NAMALWA (cell line): ENCODE data around the gene DDX56.
A peak's percentile ranks its signal among the peaks of the same experiment; 100 is the strongest.
"Not testable (repeated sequence)": the region's sequence is repeated elsewhere in the genome, so short reads cannot be mapped to it uniquely, and the experiment has no call there.

ENCODE experiments used
- DNase-seq: peaks from one replicate; pipeline ENCODE4 v3.0.0-alpha.2; 2015; ENCODE audit warnings: low spot score

The DDX56 gene

GRCh38 chr7:44597181-44597580 is 23.5 kb upstream of the DDX56 start:
- not testable (repeated sequence) for DNase-seq

- no peak for DNase-seq
These were observed 22.4 kb upstream of the DDX56 start for GRCh38 chr7:44595934-44596635.

DNA sequence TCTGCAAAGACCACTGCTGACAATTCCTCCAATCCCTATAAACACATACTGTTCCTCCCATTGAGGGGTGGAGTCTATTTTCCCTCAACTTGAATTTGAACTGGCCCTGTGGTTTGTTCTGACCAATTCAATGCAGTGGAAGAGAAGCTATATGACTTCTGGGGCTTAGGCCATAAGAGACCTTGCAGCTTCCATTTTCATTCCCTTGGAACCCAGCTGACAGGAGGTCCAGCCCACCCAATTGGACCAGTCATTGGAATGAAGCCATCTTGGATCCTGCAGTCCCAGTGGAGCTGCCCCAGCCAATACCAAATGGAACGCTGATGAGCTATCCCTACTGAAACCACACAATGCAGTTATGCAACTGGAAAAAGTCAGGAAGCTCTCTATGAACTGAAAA is 17.2 kb upstream of the DDX56 start:
- DNase-seq = no peak

- peak; percentile 91 for DNase-seq
These were observed 14.4 kb upstream of the DDX56 start for GRCh38 chr7:44587843-44588711.

DNA sequence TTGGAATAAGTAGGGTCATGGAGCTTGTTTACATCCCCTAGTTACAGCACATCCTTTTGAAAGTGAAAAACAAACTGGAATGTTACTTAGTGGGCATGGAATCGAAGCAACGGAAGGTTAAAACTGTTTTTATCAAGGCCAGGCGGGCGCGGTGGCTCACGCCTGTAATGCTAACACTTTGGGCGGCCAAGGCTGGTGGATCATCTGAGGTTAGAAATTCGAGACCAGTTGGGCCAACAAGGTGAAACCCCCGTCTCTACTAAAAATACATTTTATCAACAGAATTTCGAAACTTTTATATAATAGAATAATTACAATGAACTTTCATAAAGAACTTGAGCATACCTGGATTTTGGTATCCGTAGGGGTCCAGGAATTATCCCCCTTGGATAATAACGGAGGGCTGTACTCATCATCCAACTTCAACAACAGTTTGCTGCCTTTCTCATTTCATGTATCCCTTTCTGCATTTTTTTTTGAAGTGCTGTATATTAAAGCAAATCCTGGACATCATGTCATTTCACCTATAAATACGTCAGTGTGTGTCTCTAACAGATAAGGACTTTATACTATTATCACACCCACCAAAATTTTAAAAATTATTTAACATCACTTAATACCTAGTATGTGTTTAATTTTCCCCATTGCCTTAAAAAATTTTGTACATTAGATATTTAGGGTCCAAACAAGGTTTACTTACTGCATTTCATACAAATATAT is 9.6 kb upstream of the DDX56 start:
- no peak for DNase-seq

- DNase-seq = peak; percentile 100
These were observed 8.3 kb upstream of the DDX56 start, which contains the start of gene TMED4 for GRCh38 chr7:44581879-44582603. TMED4 (minus strand) TSS chr7:44582231; CDS start chr7:44582206, 25 bp downstream.

- peak; percentile 63 for DNase-seq
These were observed 7.5 kb upstream of the DDX56 start for GRCh38 chr7:44580945-44581878.

DNA sequence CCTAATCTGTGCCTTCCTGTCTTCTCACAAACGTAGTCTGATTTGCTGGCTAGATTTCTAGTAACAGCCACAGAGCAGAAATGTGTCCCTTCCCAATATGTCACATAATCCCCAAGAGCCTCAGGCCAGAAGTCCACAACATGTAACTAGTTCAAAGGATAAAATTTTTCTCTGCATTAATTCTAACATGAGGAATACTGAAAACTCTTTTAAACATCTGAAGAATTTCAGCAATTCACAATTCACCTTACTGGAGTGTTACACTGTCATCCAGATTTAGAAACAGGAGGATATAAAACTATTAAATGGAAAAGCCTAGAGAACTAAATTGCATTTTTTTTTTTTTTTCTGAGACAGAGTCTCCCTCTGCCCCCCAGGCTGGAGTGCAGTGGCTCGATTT is 2.5 kb upstream of the DDX56 start:
- no peak for DNase-seq

DNA sequence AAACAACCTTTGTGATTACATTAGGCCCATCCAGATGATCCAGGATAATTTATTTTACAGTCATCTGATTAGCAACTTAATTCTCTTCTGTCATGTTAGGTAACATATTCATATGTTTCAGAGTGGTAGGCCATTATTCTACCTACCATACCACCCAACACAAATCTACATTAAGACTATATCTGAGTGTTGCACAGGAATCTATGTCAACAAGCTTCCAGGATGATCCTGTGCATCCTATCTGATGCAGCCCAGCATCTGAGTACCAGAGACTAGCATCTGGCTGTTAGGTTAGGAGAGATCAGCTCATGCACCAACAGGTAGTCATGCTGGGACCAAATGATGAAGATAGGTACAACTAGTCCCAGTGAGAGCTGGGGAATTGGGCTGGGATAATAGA is 1.3 kb upstream of the DDX56 start:
- no peak for DNase-seq

- no peak for DNase-seq
These were observed 672 bp upstream of the DDX56 start for GRCh38 chr7:44574287-44574872.

DNA sequence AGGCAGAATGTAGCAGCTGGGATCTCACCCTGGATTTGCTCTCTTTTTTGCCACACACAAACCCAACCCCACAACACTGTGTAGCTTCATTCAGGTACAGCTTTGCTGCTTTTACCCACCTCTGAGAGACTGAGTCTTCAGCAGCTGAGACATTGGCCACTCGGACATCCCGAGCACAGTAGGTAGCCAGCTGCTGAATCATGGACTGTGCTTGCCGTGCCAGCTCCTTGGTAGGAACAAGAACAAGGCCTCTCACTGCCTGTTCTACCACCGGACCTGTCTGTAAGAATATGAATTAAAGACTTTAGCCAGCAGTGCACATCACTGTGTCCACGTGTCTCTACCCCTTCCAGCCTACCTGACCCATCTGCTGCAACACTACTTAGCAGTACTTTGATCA is 937 bp downstream of the DDX56 start:
- DNase-seq = no peak

GRCh38 chr7:44569959-44570358 is 3.7 kb downstream of the DDX56 start:
- no peak for DNase-seq

- no peak for DNase-seq
These were observed 4.7 kb downstream of the DDX56 start for GRCh38 chr7:44568771-44569560.

DNA sequence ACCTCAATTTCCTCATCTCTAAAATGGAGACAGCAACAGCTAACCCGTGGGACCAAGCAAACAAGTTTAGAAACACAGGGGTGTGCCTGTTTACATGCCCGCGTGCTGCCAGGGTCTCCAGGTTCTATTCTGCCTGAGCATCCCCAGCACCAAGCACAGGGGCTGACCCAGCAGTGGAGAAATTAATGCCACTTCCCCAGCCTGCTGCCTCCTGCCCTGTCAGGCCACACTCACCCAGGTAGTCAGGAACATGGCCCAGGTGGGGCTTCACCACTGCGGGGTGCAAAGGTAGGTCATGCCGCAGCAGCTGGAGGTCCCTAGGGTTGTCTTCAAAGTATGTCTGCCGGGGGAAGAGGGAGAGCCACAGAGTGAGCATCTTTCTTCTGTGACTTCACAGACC is 5.8 kb downstream of the DDX56 start:
- DNase-seq = no peak

DNA sequence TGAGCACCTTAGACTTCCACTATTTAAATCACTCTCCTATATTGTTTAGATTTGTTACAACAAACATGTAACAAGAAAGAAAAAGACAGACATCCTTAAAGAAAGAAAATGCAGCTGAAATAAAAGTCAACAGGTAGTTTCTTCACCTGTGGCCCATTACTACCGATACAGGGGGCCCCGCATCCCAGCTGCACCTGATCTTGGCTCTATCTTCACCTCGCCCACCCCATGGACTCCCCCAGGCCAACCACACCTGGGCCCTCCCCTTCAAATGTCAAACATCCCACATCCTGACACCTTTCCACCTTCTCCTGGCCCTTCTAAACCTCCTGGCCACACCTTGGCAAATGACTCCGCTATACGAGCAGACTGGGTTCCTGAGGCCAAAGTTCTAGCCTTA is 7.0 kb downstream of the DDX56 start:
- no peak for DNase-seq

DNA sequence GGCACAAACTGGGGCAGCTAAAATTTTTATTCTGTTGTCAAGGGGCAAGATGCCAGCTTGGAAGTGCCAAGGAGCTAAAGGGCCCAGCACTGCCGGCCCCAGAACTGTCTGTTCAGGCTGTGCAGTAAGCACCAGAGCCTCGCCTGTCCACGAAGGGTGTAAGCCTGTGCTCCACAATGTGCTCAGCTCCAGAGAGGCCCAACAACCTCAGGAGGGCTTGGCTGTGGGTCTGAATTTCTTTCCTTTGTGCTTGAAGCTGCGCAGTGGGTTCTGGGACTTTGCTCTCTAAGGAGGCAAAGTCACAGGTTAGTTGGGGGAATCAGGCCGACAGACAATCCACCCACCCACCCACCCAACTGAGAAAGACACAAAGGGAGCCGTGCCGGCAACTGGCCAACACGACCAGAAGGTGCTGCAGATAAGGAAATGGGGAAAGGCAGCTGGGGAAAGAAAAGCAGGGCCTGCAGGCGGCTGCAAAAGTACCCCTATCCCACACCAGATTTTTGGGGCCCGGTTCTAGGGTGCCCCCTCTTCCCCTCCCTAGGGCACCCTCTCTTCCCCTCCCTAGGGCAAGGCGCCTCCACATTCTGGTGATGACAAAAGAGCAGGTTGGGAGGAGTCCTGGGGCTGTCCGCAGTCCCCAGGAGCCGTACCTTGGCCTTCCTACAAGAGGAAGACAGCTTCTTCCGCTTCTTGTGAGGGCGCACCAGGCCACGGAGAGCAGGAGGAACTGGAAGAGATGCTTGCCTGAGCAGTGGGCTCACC is 7.7 kb downstream of the DDX56 start:
- DNase-seq = no peak

DNA sequence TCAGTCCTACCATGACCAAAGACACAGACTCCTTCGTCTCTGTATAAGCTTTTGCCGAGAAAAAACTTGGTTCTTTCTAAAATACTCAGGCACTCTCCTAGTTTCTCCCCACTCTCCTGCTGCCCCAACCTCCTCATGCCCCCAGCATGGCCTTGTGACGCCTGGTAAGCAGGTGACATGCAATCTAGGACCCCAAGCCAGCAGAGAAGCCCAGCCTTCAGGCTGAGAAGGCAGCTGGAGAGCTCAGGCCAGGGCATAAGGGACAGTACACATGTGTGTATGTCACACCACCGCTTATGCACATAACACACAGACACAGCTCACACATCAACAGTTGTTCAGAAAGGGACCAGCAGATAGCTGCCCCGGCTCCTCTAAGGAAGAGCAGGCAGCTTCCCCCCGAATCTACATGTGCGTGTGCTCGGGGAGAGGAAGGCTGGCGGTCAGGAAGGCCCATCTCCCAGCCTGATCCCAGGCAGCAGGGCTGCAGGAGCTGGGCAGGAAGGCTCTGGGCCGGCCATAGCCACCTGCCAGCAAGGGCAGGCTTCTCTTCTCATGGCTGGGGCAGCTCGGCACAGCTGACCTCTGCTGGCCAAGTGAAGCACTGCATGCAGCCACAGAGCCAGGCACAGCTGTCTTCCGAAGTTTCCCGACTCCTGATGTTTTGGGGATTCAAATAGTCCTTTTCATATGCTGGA is 8.5 kb downstream of the DDX56 start:
- DNase-seq = peak; percentile 80

DNA sequence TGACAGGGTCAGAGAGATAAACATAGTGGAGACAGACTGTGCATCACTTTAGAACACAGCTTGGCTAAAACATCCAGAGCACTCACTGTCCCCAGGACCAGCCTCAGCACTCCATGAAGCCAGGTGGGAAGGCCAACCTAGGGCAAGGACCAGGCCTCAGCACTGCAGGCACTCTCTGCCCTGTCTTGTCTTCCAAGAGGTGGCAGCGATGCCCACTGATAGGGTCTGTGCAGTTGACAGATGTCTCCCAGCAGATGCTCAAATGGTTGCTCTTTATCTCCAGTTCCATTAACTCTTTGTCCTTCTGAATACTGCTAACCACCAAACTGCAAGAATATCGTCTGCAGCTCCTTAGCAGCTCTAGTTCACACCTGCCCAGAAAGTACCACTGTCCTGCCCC is 9.1 kb downstream of the DDX56 start:
- no peak for DNase-seq
